ENCODE results near the gene ZNF813. TPM values are rescaled to one million over a fixed set of nuclear protein-coding genes. Genes with fewer than 3 reads are reported as not detected.

ZNF813 gene
- total RNA-seq, 1 experiment from 2014 or later, result 12.0 TPM

GRCh38 chr19:53520547-53521372 is 53.2 kb downstream of the ZNF813 start:
- Histone ChIP-seq H3K27me3 (ENCODE audit: control insufficient read depth, insufficient read depth, low read length) (no peaks in the 10 kb centered on the region), H3K36me3 (replicated peaks; ENCODE audit: control insufficient read depth, insufficient read depth, low read length) (peaks cover 3% of the 10 kb centered on the region), H3K4me3 (ENCODE audit: insufficient read depth, low read depth, low read length) (peak overlapping the region; percentile 92)
- peak; percentile 89 for DNase-seq

- Histone ChIP-seq H3K27me3 (ENCODE audit: control insufficient read depth, insufficient read depth, low read length) (no peaks in the 10 kb centered on the region), H3K4me3 (ENCODE audit: insufficient read depth, low read depth, low read length) (peak overlapping the region; percentile 92), H3K36me3 (replicated peaks; ENCODE audit: control insufficient read depth, insufficient read depth, low read length) (peaks cover 3% of the 10 kb centered on the region)
- peak; percentile 48 for DNase-seq
Observed at GRCh38 chr19:53521373-53522202, 54.1 kb downstream of the ZNF813 start.

GRCh38 chr19:53525922-53526321 is 58.4 kb downstream of the ZNF813 start:
- no peak for DNase-seq
- no peaks in the 10 kb centered on the region for H3K27me3 ChIP-seq (ENCODE audit: control insufficient read depth, insufficient read depth, low read length)
- peaks cover 4% of the 10 kb centered on the region for H3K36me3 ChIP-seq (replicated peaks; ENCODE audit: control insufficient read depth, insufficient read depth, low read length)
- H3K4me3 ChIP-seq (ENCODE audit: insufficient read depth, low read depth, low read length), result no peak overlapping the region

GRCh38 chr19:53530622-53531021 is 63.1 kb downstream of the ZNF813 start:
- Histone ChIP-seq H3K27me3 (ENCODE audit: control insufficient read depth, insufficient read depth, low read length) (no peaks in the 10 kb centered on the region), H3K36me3 (replicated peaks; ENCODE audit: control insufficient read depth, insufficient read depth, low read length) (peaks cover 4% of the 10 kb centered on the region), H3K4me3 (ENCODE audit: insufficient read depth, low read depth, low read length) (no peak overlapping the region)
- no peak for DNase-seq

- Histone ChIP-seq H3K4me3 (ENCODE audit: insufficient read depth, low read depth, low read length) (no peak overlapping the region), H3K27me3 (ENCODE audit: control insufficient read depth, insufficient read depth, low read length) (no peaks in the 10 kb centered on the region), H3K36me3 (replicated peaks; ENCODE audit: control insufficient read depth, insufficient read depth, low read length) (peaks cover 4% of the 10 kb centered on the region)
- DNase-seq, result no peak
Observed at GRCh38 chr19:53531457-53531856, 63.9 kb downstream of the ZNF813 start.

GRCh38 chr19:53532362-53532761 is 64.8 kb downstream of the ZNF813 start:
- peaks cover 4% of the 10 kb centered on the region for H3K36me3 ChIP-seq (replicated peaks; ENCODE audit: control insufficient read depth, insufficient read depth, low read length)
- DNase-seq, result no peak
- H3K4me3 ChIP-seq (ENCODE audit: insufficient read depth, low read depth, low read length), result no peak overlapping the region
- no peaks in the 10 kb centered on the region for H3K27me3 ChIP-seq (ENCODE audit: control insufficient read depth, insufficient read depth, low read length)

GRCh38 chr19:53536225-53536548 is 68.7 kb downstream of the ZNF813 start:
- no peak for DNase-seq
- peaks cover 4% of the 10 kb centered on the region for H3K36me3 ChIP-seq (replicated peaks; ENCODE audit: control insufficient read depth, insufficient read depth, low read length)
- no peak overlapping the region for H3K4me3 ChIP-seq (ENCODE audit: insufficient read depth, low read depth, low read length)
- H3K27me3 ChIP-seq (ENCODE audit: control insufficient read depth, insufficient read depth, low read length), result no peaks in the 10 kb centered on the region

- Histone ChIP-seq H3K4me3 (ENCODE audit: insufficient read depth, low read depth, low read length) (peak overlapping the region; percentile 78), H3K36me3 (replicated peaks; ENCODE audit: control insufficient read depth, insufficient read depth, low read length) (peaks cover 4% of the 10 kb centered on the region), H3K27me3 (ENCODE audit: control insufficient read depth, insufficient read depth, low read length) (no peaks in the 10 kb centered on the region)
- no peak for DNase-seq
Observed at GRCh38 chr19:53537121-53537520, 69.6 kb downstream of the ZNF813 start.

- DNase-seq, result peak; percentile 85
- Histone ChIP-seq H3K4me3 (ENCODE audit: insufficient read depth, low read depth, low read length) (peak within 1 kb of the TSS; percentile 78), H3K27me3 (ENCODE audit: control insufficient read depth, insufficient read depth, low read length) (no peaks in the 10 kb centered on the region), H3K36me3 (replicated peaks; ENCODE audit: control insufficient read depth, insufficient read depth, low read length) (peaks cover 4% of the 10 kb centered on the region)
Observed at GRCh38 chr19:53537521-53538377, 70.2 kb downstream of the ZNF813 start, which contains the start of gene ZNF331. Gene ZNF331 (plus strand): TSS chr19:53538145. CDS start chr19:53569377, 31,232 bp downstream.

GRCh38 chr19:53538378-53539109 is 71.0 kb downstream of the ZNF813 start:
- peaks cover 4% of the 10 kb centered on the region for H3K36me3 ChIP-seq (replicated peaks; ENCODE audit: control insufficient read depth, insufficient read depth, low read length)
- H3K27me3 ChIP-seq (ENCODE audit: control insufficient read depth, insufficient read depth, low read length), result no peaks in the 10 kb centered on the region
- peak; percentile 56 for DNase-seq
- peak overlapping the region; percentile 78 for H3K4me3 ChIP-seq (ENCODE audit: insufficient read depth, low read depth, low read length)

GRCh38 chr19:53540091-53540490 is 72.6 kb downstream of the ZNF813 start:
- Histone ChIP-seq H3K4me3 (ENCODE audit: insufficient read depth, low read depth, low read length) (no peak overlapping the region), H3K27me3 (ENCODE audit: control insufficient read depth, insufficient read depth, low read length) (no peaks in the 10 kb centered on the region), H3K36me3 (replicated peaks; ENCODE audit: control insufficient read depth, insufficient read depth, low read length) (peaks cover 2% of the 10 kb centered on the region)
- DNase-seq, result no peak

- Histone ChIP-seq H3K36me3 (replicated peaks; ENCODE audit: control insufficient read depth, insufficient read depth, low read length) (peaks cover 4% of the 10 kb centered on the region), H3K4me3 (ENCODE audit: insufficient read depth, low read depth, low read length) (no peak overlapping the region), H3K27me3 (ENCODE audit: control insufficient read depth, insufficient read depth, low read length) (no peaks in the 10 kb centered on the region)
- DNase-seq, result no peak
Observed at GRCh38 chr19:53541971-53542370, 74.4 kb downstream of the ZNF813 start.

GRCh38 chr19:53545271-53546065 is 77.9 kb downstream of the ZNF813 start:
- H3K4me3 ChIP-seq (ENCODE audit: insufficient read depth, low read depth, low read length), result no peak overlapping the region
- no peaks in the 10 kb centered on the region for H3K27me3 ChIP-seq (ENCODE audit: control insufficient read depth, insufficient read depth, low read length)
- H3K36me3 ChIP-seq (replicated peaks; ENCODE audit: control insufficient read depth, insufficient read depth, low read length), result peaks cover 2% of the 10 kb centered on the region
- DNase-seq, result peak; percentile 16
